Gastrocnemius medialis (tissue), 4 donors: ENCODE data around the gene CEP170B.

Experiments
- POLR2A ChIP-seq, 2 donors: fragments of 450-650 bp; IDR thresholded peaks; one replicate each; pipeline ENCODE4 v1.6.1; 2017; ENCODE audit warnings: antibody characterized with exemption in 2 of 2, mild to moderate bottlenecking in 2 of 2, moderate library complexity in 2 of 2
- TF ChIP-seq, protein P1 (sequence below), 5 experiments: fragments of 450-650 bp in 3 of 5; fragments of 200-600 bp in 2 of 5; sonication (generic) in 2 of 5; IDR thresholded peaks in 4 of 5; conservative IDR thresholded peaks in 1 of 5; 1 replicate in 4 of 5; 2 replicates in 1 of 5; pipeline ENCODE4 v1.5.1; 2016 to 2019; ENCODE audit warnings: antibody characterized with exemption in 5 of 5, mild to moderate bottlenecking in 3 of 5, moderate library complexity in 3 of 5

DNA sequence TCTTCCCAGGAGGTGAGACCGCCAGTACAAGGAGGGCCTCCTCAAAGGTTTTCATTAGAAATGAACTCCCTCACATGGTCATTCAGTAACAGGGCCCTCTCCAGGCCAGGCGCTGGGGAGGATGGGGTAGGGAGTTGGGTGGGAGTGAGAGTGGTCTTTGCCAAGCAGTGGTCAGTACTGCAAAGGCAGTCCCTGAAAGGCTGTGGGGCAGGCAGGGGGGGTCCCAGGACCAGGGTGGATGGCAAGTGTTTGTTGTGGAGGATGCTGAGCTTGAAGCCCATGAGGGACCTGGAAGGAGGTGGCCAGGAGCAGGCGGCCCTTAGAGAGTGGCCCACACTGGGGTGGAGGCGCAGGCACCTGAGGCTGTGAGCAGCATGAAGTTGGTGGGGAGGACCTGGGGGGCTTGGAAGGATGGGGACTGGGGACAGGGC is 26.1 kb downstream of the CEP170B start:
- TF ChIP-seq, protein P1, sequence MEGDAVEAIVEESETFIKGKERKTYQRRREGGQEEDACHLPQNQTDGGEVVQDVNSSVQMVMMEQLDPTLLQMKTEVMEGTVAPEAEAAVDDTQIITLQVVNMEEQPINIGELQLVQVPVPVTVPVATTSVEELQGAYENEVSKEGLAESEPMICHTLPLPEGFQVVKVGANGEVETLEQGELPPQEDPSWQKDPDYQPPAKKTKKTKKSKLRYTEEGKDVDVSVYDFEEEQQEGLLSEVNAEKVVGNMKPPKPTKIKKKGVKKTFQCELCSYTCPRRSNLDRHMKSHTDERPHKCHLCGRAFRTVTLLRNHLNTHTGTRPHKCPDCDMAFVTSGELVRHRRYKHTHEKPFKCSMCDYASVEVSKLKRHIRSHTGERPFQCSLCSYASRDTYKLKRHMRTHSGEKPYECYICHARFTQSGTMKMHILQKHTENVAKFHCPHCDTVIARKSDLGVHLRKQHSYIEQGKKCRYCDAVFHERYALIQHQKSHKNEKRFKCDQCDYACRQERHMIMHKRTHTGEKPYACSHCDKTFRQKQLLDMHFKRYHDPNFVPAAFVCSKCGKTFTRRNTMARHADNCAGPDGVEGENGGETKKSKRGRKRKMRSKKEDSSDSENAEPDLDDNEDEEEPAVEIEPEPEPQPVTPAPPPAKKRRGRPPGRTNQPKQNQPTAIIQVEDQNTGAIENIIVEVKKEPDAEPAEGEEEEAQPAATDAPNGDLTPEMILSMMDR (IDR thresholded peaks at IDR 0.05 in 4 of 5, conservative IDR thresholded peaks at IDR 0.05 in 1 of 5): no peak
- TF ChIP-seq POLR2A (IDR thresholded peaks at IDR 0.05): no peak
